K562 (cell line): Measurements from ENCODE around the gene PURA. TPM values are rescaled to one million over a fixed set of nuclear protein-coding genes. Genes with fewer than 3 reads are reported as not detected.
A peak's percentile ranks its signal among the peaks of the same experiment; 100 is the strongest.

Experiments used
- BRD9 ChIP-seq: fragments of 450-650 bp; IDR thresholded peaks from 2 replicates; pipeline ENCODE4 v1.6.1; 2018; ENCODE audit warnings: low read depth; ENCODE audit not compliant: partially characterized antibody
- CBFA2T3 ChIP-seq: fragments of 450-650 bp; IDR thresholded peaks from 2 replicates; pipeline ENCODE4 v1.6.1; 2017
- COPS2 ChIP-seq: fragments of 450-650 bp; conservative IDR thresholded peaks from 2 replicates; pipeline ENCODE4 v1.6.1; 2016; ENCODE audit warnings: mild to moderate bottlenecking, moderate library complexity
- ELF2 ChIP-seq: fragments of 250-450 bp; sonication (Bioruptor Pico); IDR thresholded peaks from 2 replicates; pipeline ENCODE4 v1.5.0; 2021; ENCODE audit warnings: mild to moderate bottlenecking
- FUS ChIP-seq: fragments of 200-400 bp; formaldehyde crosslinking; optimal IDR thresholded peaks from 2 replicates; pipeline ENCODE3; 2017; ENCODE audit warnings: low read depth, low read length
- HEY1 ChIP-seq: fragments of 250-450 bp; sonication (Bioruptor Pico); IDR thresholded peaks from 2 replicates; pipeline ENCODE4 v1.5.0; 2020; ENCODE audit warnings: mild to moderate bottlenecking, moderate library complexity, borderline replicate concordance
- KLF13 ChIP-seq: fragments of 450-650 bp; IDR thresholded peaks from 2 replicates; pipeline ENCODE4 v1.6.1; 2016; ENCODE audit warnings: missing genetic modification characterization, low read depth, mild to moderate bottlenecking, missing compliant biosample characterization, moderate library complexity, borderline replicate concordance
- MAZ ChIP-seq, 2 experiments: fragments of 450-650 bp in 1 of 2; sonication (generic) in 1 of 2; formaldehyde crosslinking; IDR thresholded peaks in 1 of 2; conservative IDR thresholded peaks in 1 of 2; 2 replicates each; pipeline versions ENCODE4 v1.4.0 to v1.5.0; 2020; ENCODE audit warnings: mild to moderate bottlenecking in 1 of 2, missing genetic modification reagents in 1 of 2
- RBBP5 ChIP-seq: fragments of 200-600 bp; sonication (generic); IDR thresholded peaks from 2 replicates; pipeline ENCODE4 v1.6.1; 2012; ENCODE audit warnings: borderline replicate concordance, mild to moderate bottlenecking, low read length, control low read depth, inconsistent platforms; ENCODE audit not compliant: insufficient read depth, poor library complexity, severe bottlenecking
- RBM17 ChIP-seq: fragments of 200-400 bp; formaldehyde crosslinking; IDR thresholded peaks from 2 replicates; pipeline ENCODE4 v1.6.1; 2017; ENCODE audit warnings: low read depth, mild to moderate bottlenecking, low read length, borderline replicate concordance
- SLC30A9 ChIP-seq: fragments of 250-450 bp; sonication (Bioruptor Pico); IDR thresholded peaks from 2 replicates; pipeline ENCODE4 v1.8.0; 2022; ENCODE audit warnings: mild to moderate bottlenecking, moderate library complexity
- SMARCB1 ChIP-seq: IDR thresholded peaks from 2 replicates; pipeline ENCODE4 v1.6.1; 2011; ENCODE audit warnings: improper control_type of control experiment, low read depth; ENCODE audit not compliant: insufficient read length
- TAF9B ChIP-seq: fragments of 450-650 bp; IDR thresholded peaks from 2 replicates; pipeline ENCODE4 v1.6.1; 2018; ENCODE audit warnings: mild to moderate bottlenecking; ENCODE audit not compliant: partially characterized antibody
- ZNF561 ChIP-seq: fragments of 450-650 bp; formaldehyde crosslinking; conservative IDR thresholded peaks from 2 replicates; pipeline ENCODE4 v1.4.0; 2020; ENCODE audit warnings: mild to moderate bottlenecking, moderate library complexity
- ZNF586 ChIP-seq: fragments of 450-650 bp; formaldehyde crosslinking; conservative IDR thresholded peaks from 2 replicates; pipeline ENCODE4 v1.4.0; 2020; ENCODE audit warnings: mild to moderate bottlenecking, moderate library complexity
- polyA plus RNA-seq, 8 experiments: library from polyadenylated mRNA; depleted of rRNA in 4 of 8; stranded (reverse) in 5 of 8; unstranded in 3 of 8; fragments of >200 nt; fragmentation: Nextera tagmentation in 2 of 8; fragmentation: Illumina TruSeq in 1 of 8; extraction: Ambion mirVana in 2 of 8; extraction: Trizol in 1 of 8; gene quantifications; 2 replicates each; pipeline versions ENCODE4 v1.2.1 to v1.2.3, GENCODE V29; 2011 to 2014; ENCODE audit warnings: inconsistent platforms in 1 of 8, missing spikeins in 1 of 8
- total RNA-seq, 7 experiments: library from RNA; depleted of rRNA in 6 of 7; stranded (reverse); fragments of >200 nt in 6 of 7; fragmentation: Illumina TruSeq in 2 of 7; extraction: Trizol in 2 of 7; gene quantifications; 2 replicates each; pipeline versions ENCODE4 v1.2.1 to v1.2.3, GENCODE V29; 2011 to 2021; ENCODE audit warnings: low replicate concordance in 1 of 7
- TF ChIP-seq, protein P1 (sequence below): fragments of 450-650 bp; IDR thresholded peaks from 2 replicates; pipeline ENCODE4 v1.6.1; 2017; ENCODE audit warnings: mild to moderate bottlenecking, moderate library complexity
- TF ChIP-seq, protein P2 (sequence below): fragments of 450-650 bp; IDR thresholded peaks from 2 replicates; pipeline ENCODE4 v1.6.1; 2016; ENCODE audit warnings: missing biosample characterization, missing genetic modification characterization
- TF ChIP-seq, protein P3 (sequence below): fragments of 250-450 bp; sonication (Bioruptor Pico); IDR thresholded peaks from 2 replicates; pipeline ENCODE4 v1.5.0; 2021; ENCODE audit warnings: mild to moderate bottlenecking, borderline replicate concordance

The PURA gene
- total and polyA plus RNA-seq, 9 of the 15 experiments (the other 6 are each of a cell fraction or from before 2014, with no cell fraction given): 3.2 to 11.1 (median 5.4) TPM

DNA sequence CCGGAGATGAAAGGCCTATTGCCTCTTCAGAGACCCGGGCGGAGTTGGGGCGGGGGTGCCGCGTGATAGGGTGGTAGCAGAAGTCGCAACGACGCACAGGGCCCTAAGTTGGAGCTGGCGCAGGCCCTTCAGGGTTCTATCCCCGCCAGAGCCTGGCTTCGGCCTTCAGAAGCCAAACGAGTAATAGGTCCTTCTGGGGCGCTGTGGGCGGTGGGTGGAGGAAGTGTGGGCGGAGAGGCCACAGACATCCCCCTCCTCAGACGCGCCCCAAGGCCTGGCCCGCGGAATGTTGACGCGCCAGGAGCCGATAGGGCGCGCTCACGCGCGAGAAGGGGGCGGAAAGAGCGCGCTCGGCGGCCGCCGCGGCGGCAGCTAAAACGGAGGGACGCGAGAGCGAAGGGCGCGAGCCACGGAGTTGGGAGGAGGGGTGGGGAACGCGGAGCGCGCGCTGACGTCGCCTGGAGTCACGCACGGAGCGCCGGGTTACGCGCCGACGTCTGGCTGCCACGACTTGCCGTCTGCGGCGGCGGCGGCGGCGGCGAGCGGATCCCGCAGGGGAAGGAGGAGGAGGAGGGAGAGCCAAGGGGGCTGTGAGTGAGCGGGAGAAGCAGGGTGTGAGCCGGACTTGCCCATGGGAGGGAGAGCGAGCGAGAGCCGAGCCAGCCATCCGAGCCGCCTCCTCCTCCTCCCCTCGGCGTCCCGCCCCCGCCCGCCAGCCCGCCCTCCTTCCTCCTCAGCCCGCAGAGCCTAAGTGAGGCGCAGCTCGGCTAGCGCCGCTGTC is 6.4 kb upstream of the PURA start (continued):
- TF ChIP-seq HEY1 (CRISPR knock-in tag): no peak
- TF ChIP-seq CBFA2T3: no peak
- TF ChIP-seq RBBP5: no peak
- no peak for TF ChIP-seq SLC30A9
- no peak for TF ChIP-seq ZNF586
- TF ChIP-seq FUS: peak; percentile 48
- TF ChIP-seq, protein P1, sequence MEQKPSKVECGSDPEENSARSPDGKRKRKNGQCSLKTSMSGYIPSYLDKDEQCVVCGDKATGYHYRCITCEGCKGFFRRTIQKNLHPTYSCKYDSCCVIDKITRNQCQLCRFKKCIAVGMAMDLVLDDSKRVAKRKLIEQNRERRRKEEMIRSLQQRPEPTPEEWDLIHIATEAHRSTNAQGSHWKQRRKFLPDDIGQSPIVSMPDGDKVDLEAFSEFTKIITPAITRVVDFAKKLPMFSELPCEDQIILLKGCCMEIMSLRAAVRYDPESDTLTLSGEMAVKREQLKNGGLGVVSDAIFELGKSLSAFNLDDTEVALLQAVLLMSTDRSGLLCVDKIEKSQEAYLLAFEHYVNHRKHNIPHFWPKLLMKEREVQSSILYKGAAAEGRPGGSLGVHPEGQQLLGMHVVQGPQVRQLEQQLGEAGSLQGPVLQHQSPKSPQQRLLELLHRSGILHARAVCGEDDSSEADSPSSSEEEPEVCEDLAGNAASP: no peak
- TF ChIP-seq ZNF561: no peak
- TF ChIP-seq, protein P2, sequence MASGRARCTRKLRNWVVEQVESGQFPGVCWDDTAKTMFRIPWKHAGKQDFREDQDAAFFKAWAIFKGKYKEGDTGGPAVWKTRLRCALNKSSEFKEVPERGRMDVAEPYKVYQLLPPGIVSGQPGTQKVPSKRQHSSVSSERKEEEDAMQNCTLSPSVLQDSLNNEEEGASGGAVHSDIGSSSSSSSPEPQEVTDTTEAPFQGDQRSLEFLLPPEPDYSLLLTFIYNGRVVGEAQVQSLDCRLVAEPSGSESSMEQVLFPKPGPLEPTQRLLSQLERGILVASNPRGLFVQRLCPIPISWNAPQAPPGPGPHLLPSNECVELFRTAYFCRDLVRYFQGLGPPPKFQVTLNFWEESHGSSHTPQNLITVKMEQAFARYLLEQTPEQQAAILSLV: 0 out of 2 replicates have a peak, but pooled peaks have one; percentile 43
- TF ChIP-seq TAF9B: no peak
- no peak for TF ChIP-seq SMARCB1
- no peak for TF ChIP-seq ELF2 (CRISPR knock-in tag)
- no peak for TF ChIP-seq BRD9
- TF ChIP-seq RBM17: no peak
- TF ChIP-seq, protein P3, sequence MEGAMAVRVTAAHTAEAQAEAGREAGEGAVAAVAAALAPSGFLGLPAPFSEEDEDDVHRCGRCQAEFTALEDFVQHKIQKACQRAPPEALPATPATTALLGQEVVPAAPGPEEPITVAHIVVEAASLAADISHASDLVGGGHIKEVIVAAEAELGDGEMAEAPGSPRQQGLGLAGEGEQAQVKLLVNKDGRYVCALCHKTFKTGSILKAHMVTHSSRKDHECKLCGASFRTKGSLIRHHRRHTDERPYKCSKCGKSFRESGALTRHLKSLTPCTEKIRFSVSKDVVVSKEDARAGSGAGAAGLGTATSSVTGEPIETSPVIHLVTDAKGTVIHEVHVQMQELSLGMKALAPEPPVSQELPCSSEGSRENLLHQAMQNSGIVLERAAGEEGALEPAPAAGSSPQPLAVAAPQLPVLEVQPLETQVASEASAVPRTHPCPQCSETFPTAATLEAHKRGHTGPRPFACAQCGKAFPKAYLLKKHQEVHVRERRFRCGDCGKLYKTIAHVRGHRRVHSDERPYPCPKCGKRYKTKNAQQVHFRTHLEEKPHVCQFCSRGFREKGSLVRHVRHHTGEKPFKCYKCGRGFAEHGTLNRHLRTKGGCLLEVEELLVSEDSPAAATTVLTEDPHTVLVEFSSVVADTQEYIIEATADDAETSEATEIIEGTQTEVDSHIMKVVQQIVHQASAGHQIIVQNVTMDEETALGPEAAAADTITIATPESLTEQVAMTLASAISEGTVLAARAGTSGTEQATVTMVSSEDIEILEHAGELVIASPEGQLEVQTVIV: no peak
- no peak for TF ChIP-seq COPS2
- peak; percentile 96 for TF ChIP-seq MAZ (CRISPR knock-in tag; conservative IDR thresholded peaks at IDR 0.05 in 1 of 2, IDR thresholded peaks at IDR 0.05 in 1 of 2)
- no peak for TF ChIP-seq KLF13 (tag)
